HG03159 (cell line): ENCODE measurements around the gene NCKAP1.
"Not testable (repeated sequence)": the region's sequence is repeated elsewhere in the genome, so short reads cannot be mapped to it uniquely, and the experiment has no call there.

Experiments
- ATAC-seq: cut with Tn5 transposase; IDR thresholded peaks from one replicate; pipeline ENCODE4 v1.9.1; 2021; ENCODE audit warnings: mild to moderate bottlenecking, moderate library complexity; ENCODE audit not compliant: unreplicated experiment

NCKAP1 gene

GRCh38 chr2:182912518-182912915 lies 125.7 kb downstream of the NCKAP1 start:
- no peak for ATAC-seq

GRCh38 chr2:182911813-182912517 lies 126.3 kb downstream of the NCKAP1 start:
- ATAC-seq: no peak

- no peak for ATAC-seq
Measured at GRCh38 chr2:182910965-182911364, 127.3 kb downstream of the NCKAP1 start.

GRCh38 chr2:182907081-182907830 lies 131.0 kb downstream of the NCKAP1 start:
- no peak for ATAC-seq

- ATAC-seq: no peak
Measured at GRCh38 chr2:182906454-182906853, 131.8 kb downstream of the NCKAP1 start.

- no peak for ATAC-seq
Measured at GRCh38 chr2:182904844-182905243, 133.4 kb downstream of the NCKAP1 start.

GRCh38 chr2:182903566-182903965 lies 134.7 kb downstream of the NCKAP1 start:
- ATAC-seq: no peak

- ATAC-seq: no peak
Measured at GRCh38 chr2:182901748-182902147, 136.5 kb downstream of the NCKAP1 start.

- ATAC-seq: no peak
Measured at GRCh38 chr2:182898718-182899117, 139.5 kb downstream of the NCKAP1 start.

GRCh38 chr2:182897137-182897536 lies 141.1 kb downstream of the NCKAP1 start:
- no peak for ATAC-seq

GRCh38 chr2:182895798-182896197 lies 142.5 kb downstream of the NCKAP1 start:
- no peak for ATAC-seq

- no peak for ATAC-seq
Measured at GRCh38 chr2:182895169-182895568, 143.1 kb downstream of the NCKAP1 start.

GRCh38 chr2:182894174-182894573 lies 144.1 kb downstream of the NCKAP1 start:
- ATAC-seq: no peak

GRCh38 chr2:182893666-182894065 lies 144.6 kb downstream of the NCKAP1 start:
- ATAC-seq: no peak

GRCh38 chr2:182893035-182893434 lies 145.2 kb downstream of the NCKAP1 start:
- ATAC-seq: not testable (repeated sequence)

GRCh38 chr2:182891611-182892010 lies 146.6 kb downstream of the NCKAP1 start:
- no peak for ATAC-seq

GRCh38 chr2:182890773-182891378 lies 147.4 kb downstream of the NCKAP1 start:
- ATAC-seq: no peak

- ATAC-seq: no peak
Measured at GRCh38 chr2:182890305-182890704, 148.0 kb downstream of the NCKAP1 start.

- ATAC-seq: no peak
Measured at GRCh38 chr2:182887753-182888415, 150.4 kb downstream of the NCKAP1 start.

GRCh38 chr2:182887093-182887492 lies 151.2 kb downstream of the NCKAP1 start:
- ATAC-seq: no peak

- ATAC-seq: no peak
Measured at GRCh38 chr2:182885771-182886170, 152.5 kb downstream of the NCKAP1 start.
